IMR-90 (cell line): ENCODE data around the gene SFXN2. TPM values are rescaled to one million over a fixed set of nuclear protein-coding genes. Genes with fewer than 3 reads are reported as not detected.

Experiments used
- ATAC-seq: fragments of 200-7000 bp; cut with Tn5 transposase; 2 replicates; pipeline ENCODE4 v1.9.1; 2020; ENCODE audit warnings: low read depth, mild to moderate bottlenecking, moderate library complexity
- BruUV-seq: library from RNA; stranded (reverse); fragments of 400-500 nt; replicated peaks from 2 replicates; lab custom pipeline; 2021; lab: Mats Ljungman, UMichigan
- CTCF ChIA-PET: fragments of 300-600 bp; formaldehyde crosslinking; extraction: SDS; loops from one replicate; lab custom pipeline; 2021; ENCODE audit warnings: antibody characterized with exemption; lab: Yijun Ruan, JAX
- POLR2A ChIA-PET: fragments of 300-600 bp; sonication (Branson Sonifier 250); formaldehyde crosslinking; loops from one replicate; lab custom pipeline; 2022; ENCODE audit warnings: antibody characterized with exemption; ENCODE audit not compliant: unreplicated experiment; lab: Charles Lee
- DNase-seq: peaks from one replicate; pipeline ENCODE4 v3.0.0; 2013
- H2AFZ ChIP-seq: replicated peaks from 2 replicates; pipeline ENCODE3; 2013; ENCODE audit warnings: low read length, mild to moderate bottlenecking; ENCODE audit not compliant: poor library complexity
- H2AK5ac ChIP-seq: 2 replicates; pipeline ENCODE4 v1.6.1; 2013; ENCODE audit warnings: low read depth, low read length, inconsistent platforms
- H2AK9ac ChIP-seq: replicated peaks from 2 replicates; pipeline ENCODE3; 2013; ENCODE audit warnings: mild to moderate bottlenecking, low read depth, low read length, moderate library complexity; ENCODE audit not compliant: poor library complexity
- H2BK120ac ChIP-seq: 2 replicates; pipeline ENCODE4 v1.6.1; 2013; ENCODE audit warnings: low read depth, low read length, inconsistent platforms
- H2BK15ac ChIP-seq: 3 replicates; pipeline ENCODE4 v1.6.1; 2013; ENCODE audit warnings: low read depth, low read length, inconsistent platforms
- H2BK20ac ChIP-seq: 2 replicates; pipeline ENCODE4 v1.6.1; 2013; ENCODE audit warnings: low read depth, mild to moderate bottlenecking, inconsistent platforms, low read length, moderate library complexity
- H2BK5ac ChIP-seq: 2 replicates; pipeline ENCODE4 v1.6.1; 2013; ENCODE audit warnings: mild to moderate bottlenecking, low read depth, low read length, inconsistent platforms; ENCODE audit not compliant: poor library complexity, severe bottlenecking
- H3K14ac ChIP-seq: replicated peaks from 2 replicates; pipeline ENCODE4 v1.6.1; 2013; ENCODE audit warnings: low read depth, low read length, inconsistent platforms
- H3K18ac ChIP-seq: 2 replicates; pipeline ENCODE4 v1.6.1; 2013; ENCODE audit warnings: low read depth, low read length, control low read depth
- H3K23ac ChIP-seq: 2 replicates; pipeline ENCODE4 v1.6.1; 2013; ENCODE audit warnings: low read depth, low read length, inconsistent platforms
- H3K27ac ChIP-seq: 2 replicates; pipeline ENCODE4 v1.5.1; 2013; ENCODE audit warnings: mild to moderate bottlenecking, control low read depth, low read length; ENCODE audit not compliant: insufficient read depth
- H3K27me3 ChIP-seq: 2 replicates; pipeline ENCODE4 v1.6.1; 2013; ENCODE audit warnings: low read length; ENCODE audit not compliant: control insufficient read depth, insufficient read depth
- H3K36me3 ChIP-seq: 2 replicates; pipeline ENCODE4 v1.6.1; 2013; ENCODE audit warnings: low read length, mixed read lengths; ENCODE audit not compliant: control insufficient read depth, insufficient read depth
- H3K4ac ChIP-seq: 2 replicates; pipeline ENCODE4 v1.6.1; 2013; ENCODE audit warnings: low read depth, low read length, inconsistent platforms
- H3K4me1 ChIP-seq: 2 replicates; pipeline ENCODE4 v1.6.1; 2013; ENCODE audit warnings: low read length, mixed read lengths; ENCODE audit not compliant: control insufficient read depth, insufficient read depth
- H3K4me2 ChIP-seq: 2 replicates; pipeline ENCODE4 v1.6.1; 2013; ENCODE audit warnings: low read depth, mild to moderate bottlenecking, control low read depth, low read length, moderate library complexity
- H3K4me3 ChIP-seq: 2 replicates; pipeline ENCODE4 v1.5.1; 2013; ENCODE audit warnings: low read depth, mild to moderate bottlenecking, control low read depth, low read length, moderate library complexity; ENCODE audit not compliant: insufficient read depth
- H3K56ac ChIP-seq: 2 replicates; pipeline ENCODE4 v1.6.1; 2013; ENCODE audit warnings: low read length, inconsistent platforms; ENCODE audit not compliant: insufficient read depth; ENCODE audit errors: extremely low read depth
- H3K79me1 ChIP-seq, 2 experiments: 2 replicates each; pipeline ENCODE4 v1.6.1; 2013; ENCODE audit warnings: low read length in 2 of 2, inconsistent platforms in 1 of 2, low read depth in 1 of 2
- H3K9ac ChIP-seq: 2 replicates; pipeline ENCODE4 v1.6.1; 2013; ENCODE audit warnings: low read depth, low read length, control low read depth
- H3K9me1 ChIP-seq: 2 replicates; pipeline ENCODE4 v1.6.1; 2013; ENCODE audit warnings: low read length, inconsistent platforms; ENCODE audit not compliant: insufficient read depth
- H3K9me3 ChIP-seq: 2 replicates; pipeline ENCODE4 v1.6.1; 2013; ENCODE audit warnings: low read length; ENCODE audit not compliant: control insufficient read depth, insufficient read depth
- H4K20me1 ChIP-seq: 2 replicates; pipeline ENCODE4 v1.6.1; 2013; ENCODE audit warnings: low read length, inconsistent platforms; ENCODE audit not compliant: insufficient read depth
- H4K5ac ChIP-seq: 2 replicates; pipeline ENCODE4 v1.6.1; 2013; ENCODE audit warnings: mild to moderate bottlenecking, low read depth, low read length, control low read depth
- H4K8ac ChIP-seq, 2 experiments: 2 replicates each; pipeline ENCODE4 v1.6.1; 2013; ENCODE audit warnings: low read depth in 2 of 2, low read length in 2 of 2, control low read depth in 1 of 2, inconsistent platforms in 1 of 2
- H4K91ac ChIP-seq: 2 replicates; pipeline ENCODE4 v1.6.1; 2013; ENCODE audit warnings: low read depth, low read length, inconsistent platforms; ENCODE audit not compliant: insufficient read depth
- BHLHE40 ChIP-seq: fragments of 150-350 bp; IDR thresholded peaks from 2 replicates; pipeline ENCODE4 v1.6.1; 2016; ENCODE audit warnings: mild to moderate bottlenecking, low read depth, low read length
- CEBPB ChIP-seq: IDR thresholded peaks from 2 replicates; pipeline ENCODE4 v1.6.1; 2012; ENCODE audit warnings: low read depth, low read length, improper control_type of control experiment
- CHD1 ChIP-seq: IDR thresholded peaks from 2 replicates; pipeline ENCODE4 v1.6.1; 2012; ENCODE audit warnings: low read depth, low read length, improper control_type of control experiment
- FOS ChIP-seq: fragments of 150-350 bp; IDR thresholded peaks from 2 replicates; pipeline ENCODE4 v1.6.1; 2016; ENCODE audit warnings: low read depth, low read length
- MAFK ChIP-seq: IDR thresholded peaks from 2 replicates; pipeline ENCODE4 v1.6.1; 2012; ENCODE audit warnings: low read depth, low read length, improper control_type of control experiment
- MXI1 ChIP-seq: IDR thresholded peaks from 2 replicates; pipeline ENCODE4 v1.6.1; 2012; ENCODE audit warnings: low read depth, mild to moderate bottlenecking, low read length, moderate library complexity, borderline replicate concordance
- NFE2L2 ChIP-seq: fragments of 150-350 bp; IDR thresholded peaks from 2 replicates; pipeline ENCODE4 v1.6.1; 2016; ENCODE audit warnings: low read depth, mild to moderate bottlenecking, low read length
- POLR2A ChIP-seq: IDR thresholded peaks from 2 replicates; pipeline ENCODE4 v1.6.1; 2012; ENCODE audit warnings: mild to moderate bottlenecking, low read depth, low read length
- RAD21 ChIP-seq: IDR thresholded peaks from 2 replicates; pipeline ENCODE4 v1.6.1; 2012; ENCODE audit warnings: low read length, improper control_type of control experiment
- RCOR1 ChIP-seq: IDR thresholded peaks from 2 replicates; pipeline ENCODE4 v1.6.1; 2012; ENCODE audit warnings: mild to moderate bottlenecking, low read length, improper control_type of control experiment; ENCODE audit not compliant: insufficient replicate concordance
- SMC3 ChIP-seq: fragments of 150-350 bp; IDR thresholded peaks from 2 replicates; pipeline ENCODE4 v1.6.1; 2016; ENCODE audit warnings: low read depth, mild to moderate bottlenecking, antibody characterized with exemption, low read length, moderate library complexity
- dilution Hi-C: fragments of 300-500 bp; cut with HindIII; formaldehyde crosslinking; loops from one replicate; pipeline ENCODE4 v1.14.3; 2018; ENCODE audit warnings: low sequenced_read_pairs; ENCODE audit not compliant: unreplicated experiment
- in situ Hi-C: fragments of 300-500 bp; cut with MboI; formaldehyde crosslinking; loops from 3 replicates; pipeline ENCODE4 v1.14.3; 2019; ENCODE audit warnings: low sequenced_read_pairs, inconsistent platforms, mixed read lengths
- intact Hi-C: fragments of 100-400 bp; cut with micrococcal nuclease; formaldehyde crosslinking; loops from 2 replicates; pipeline ENCODE4 v1.10.0; 2022
- polyA plus RNA-seq, 3 experiments: library from polyadenylated mRNA; depleted of rRNA; stranded (reverse); fragments of >200 nt; gene quantifications; 2 replicates each; pipeline ENCODE4 v1.2.3, GENCODE V29; 2012; ENCODE audit warnings: low replicate concordance in 1 of 3
- total RNA-seq: library from RNA; depleted of rRNA; stranded (reverse); fragments of >200 nt; gene quantifications from 2 replicates; pipeline ENCODE4 v1.2.3, GENCODE V29; 2012
- TF ChIP-seq, protein P1 (sequence below): fragments of 150-350 bp; IDR thresholded peaks from 2 replicates; pipeline ENCODE4 v1.6.1; 2017; ENCODE audit warnings: mild to moderate bottlenecking, antibody characterized with exemption, low read length, low read depth
- TF ChIP-seq, protein P2 (sequence below): fragments of 150-350 bp; IDR thresholded peaks from 2 replicates; pipeline ENCODE4 v1.6.1; 2016; ENCODE audit warnings: low read depth, mild to moderate bottlenecking, low read length, moderate library complexity, borderline replicate concordance
- TF ChIP-seq, protein P3 (sequence below): conservative IDR thresholded peaks from 2 replicates; pipeline ENCODE4 v1.5.1; 2012; ENCODE audit warnings: mild to moderate bottlenecking, low read depth, low read length, improper control_type of control experiment

Gene SFXN2
- total and polyA plus RNA-seq, 2 of the 4 experiments (the other 2 are of a cell fraction), result 6.9 to 11.7 TPM

DNA sequence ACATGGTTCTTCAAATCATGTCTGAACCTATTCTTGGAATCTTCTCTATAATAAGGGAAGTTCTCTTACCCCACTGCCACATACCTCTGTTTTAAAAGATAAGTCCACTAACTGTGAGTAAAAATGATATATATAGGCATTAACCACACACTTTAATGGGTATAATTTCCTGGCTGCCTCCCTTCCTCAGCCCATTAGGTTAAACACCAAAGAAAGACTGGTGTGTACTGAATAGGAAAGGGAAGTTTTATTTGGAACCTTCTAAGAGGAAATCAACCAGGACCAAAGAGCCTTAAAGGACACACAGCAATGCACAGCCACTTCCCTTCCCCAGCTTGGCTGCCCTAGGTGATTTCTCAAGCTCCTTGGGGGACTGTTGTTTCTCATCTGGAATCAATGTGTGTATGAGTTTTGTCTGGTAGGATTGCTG lies 24.3 kb downstream of the SFXN2 start:
- H3K9me1 ChIP-seq, result 0 out of 2 replicates have a peak, but pooled peaks cover 7% of the 10 kb centered on the region
- H3K4me2 ChIP-seq, result no peak overlapping the region
- ATAC-seq (no peak), DNase-seq (no peak)
- CTCF ChIA-PET, result no interaction called here
- no peaks in the 10 kb centered on the region for H3K9me3 ChIP-seq
- in situ Hi-C loops, result loop anchor here (10.0 kb wide), 1 partner anchor 326 kb away; no protein-coding TSS in a partner anchor
- H2AK5ac ChIP-seq, result no peak overlapping the region
- no peak for TF ChIP-seq BHLHE40
- TF ChIP-seq RAD21, result no peak
- TF ChIP-seq, protein P1, sequence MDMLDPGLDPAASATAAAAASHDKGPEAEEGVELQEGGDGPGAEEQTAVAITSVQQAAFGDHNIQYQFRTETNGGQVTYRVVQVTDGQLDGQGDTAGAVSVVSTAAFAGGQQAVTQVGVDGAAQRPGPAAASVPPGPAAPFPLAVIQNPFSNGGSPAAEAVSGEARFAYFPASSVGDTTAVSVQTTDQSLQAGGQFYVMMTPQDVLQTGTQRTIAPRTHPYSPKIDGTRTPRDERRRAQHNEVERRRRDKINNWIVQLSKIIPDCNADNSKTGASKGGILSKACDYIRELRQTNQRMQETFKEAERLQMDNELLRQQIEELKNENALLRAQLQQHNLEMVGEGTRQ, result no peak
- TF ChIP-seq POLR2A, result no peak
- TF ChIP-seq, protein P2, sequence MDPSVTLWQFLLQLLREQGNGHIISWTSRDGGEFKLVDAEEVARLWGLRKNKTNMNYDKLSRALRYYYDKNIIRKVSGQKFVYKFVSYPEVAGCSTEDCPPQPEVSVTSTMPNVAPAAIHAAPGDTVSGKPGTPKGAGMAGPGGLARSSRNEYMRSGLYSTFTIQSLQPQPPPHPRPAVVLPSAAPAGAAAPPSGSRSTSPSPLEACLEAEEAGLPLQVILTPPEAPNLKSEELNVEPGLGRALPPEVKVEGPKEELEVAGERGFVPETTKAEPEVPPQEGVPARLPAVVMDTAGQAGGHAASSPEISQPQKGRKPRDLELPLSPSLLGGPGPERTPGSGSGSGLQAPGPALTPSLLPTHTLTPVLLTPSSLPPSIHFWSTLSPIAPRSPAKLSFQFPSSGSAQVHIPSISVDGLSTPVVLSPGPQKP, result no peak
- TF ChIP-seq MXI1, result no peak
- no peak for TF ChIP-seq SMC3
- no peak for TF ChIP-seq CHD1
- no peak for TF ChIP-seq FOS
- TF ChIP-seq RCOR1, result no peak
- TF ChIP-seq MAFK, result no peak
- no peak for TF ChIP-seq CEBPB
- no peak for TF ChIP-seq NFE2L2
- TF ChIP-seq, protein P3, sequence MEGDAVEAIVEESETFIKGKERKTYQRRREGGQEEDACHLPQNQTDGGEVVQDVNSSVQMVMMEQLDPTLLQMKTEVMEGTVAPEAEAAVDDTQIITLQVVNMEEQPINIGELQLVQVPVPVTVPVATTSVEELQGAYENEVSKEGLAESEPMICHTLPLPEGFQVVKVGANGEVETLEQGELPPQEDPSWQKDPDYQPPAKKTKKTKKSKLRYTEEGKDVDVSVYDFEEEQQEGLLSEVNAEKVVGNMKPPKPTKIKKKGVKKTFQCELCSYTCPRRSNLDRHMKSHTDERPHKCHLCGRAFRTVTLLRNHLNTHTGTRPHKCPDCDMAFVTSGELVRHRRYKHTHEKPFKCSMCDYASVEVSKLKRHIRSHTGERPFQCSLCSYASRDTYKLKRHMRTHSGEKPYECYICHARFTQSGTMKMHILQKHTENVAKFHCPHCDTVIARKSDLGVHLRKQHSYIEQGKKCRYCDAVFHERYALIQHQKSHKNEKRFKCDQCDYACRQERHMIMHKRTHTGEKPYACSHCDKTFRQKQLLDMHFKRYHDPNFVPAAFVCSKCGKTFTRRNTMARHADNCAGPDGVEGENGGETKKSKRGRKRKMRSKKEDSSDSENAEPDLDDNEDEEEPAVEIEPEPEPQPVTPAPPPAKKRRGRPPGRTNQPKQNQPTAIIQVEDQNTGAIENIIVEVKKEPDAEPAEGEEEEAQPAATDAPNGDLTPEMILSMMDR, result no peak
- H3K27ac ChIP-seq, result no peak overlapping the region
- H3K4me1 ChIP-seq, result no peaks in the 10 kb centered on the region
- H3K36me3 ChIP-seq, result peaks cover 3% of the 10 kb centered on the region
- H4K8ac ChIP-seq, result no peak overlapping the region
- H2AK9ac ChIP-seq, result no peak overlapping the region
- H3K9ac ChIP-seq, result no peak overlapping the region
- no peak overlapping the region for H4K91ac ChIP-seq
- no peak overlapping the region for H2AFZ ChIP-seq
- H3K14ac ChIP-seq, result no peak overlapping the region
- dilution Hi-C loops, result no loop called here
- H2BK5ac ChIP-seq, result no peak overlapping the region
- H2BK120ac ChIP-seq, result no peak overlapping the region
- TSS peak; percentile 46 for BruUV-seq
- no peak overlapping the region for H3K4me3 ChIP-seq
- no peak overlapping the region; the same call in 1 of the 2 replicates for H3K56ac ChIP-seq
- H4K5ac ChIP-seq, result no peak overlapping the region
- no peak overlapping the region for H3K18ac ChIP-seq
- no peak overlapping the region for H3K4ac ChIP-seq
- no peak overlapping the region for H2BK20ac ChIP-seq
- H3K27me3 ChIP-seq, result no peaks in the 10 kb centered on the region
- intact Hi-C loops, result no loop called here
- POLR2A ChIA-PET, result no interaction called here
- no peak overlapping the region for H2BK15ac ChIP-seq
- H3K23ac ChIP-seq, result no peak overlapping the region
- H3K79me1 ChIP-seq, result no peaks in the 10 kb centered on the region
- no peaks in the 10 kb centered on the region for H4K20me1 ChIP-seq
